Prostate gland (tissue), 2 donors: Measurements from ENCODE around the gene CYP19A1. TPM values are rescaled to one million over a fixed set of nuclear protein-coding genes. Genes with fewer than 3 reads are reported as not detected.
A peak's percentile ranks its signal among the peaks of the same experiment; 100 is the strongest.

Experiments
- DNase-seq: peaks from one replicate; pipeline ENCODE4 v3.0.0-alpha.2; 2019; ENCODE audit warnings: low spot score
- H3K27ac ChIP-seq, 2 donors: fragments of 200-600 bp; sonication (generic); 2 replicates each; pipeline ENCODE4 v1.5.1; 2017 to 2019
- H3K27me3 ChIP-seq: fragments of 200-600 bp; sonication (generic); replicated peaks from 2 replicates; pipeline ENCODE4 v1.5.1; 2019; ENCODE audit not compliant: insufficient read depth
- H3K36me3 ChIP-seq, 2 donors: fragments of 200-600 bp; sonication (generic); 1 replicate in 1 of 2; 2 replicates in 1 of 2; pipeline versions ENCODE4 v1.5.1 to v1.8.1; 2017 to 2019
- H3K4me1 ChIP-seq: fragments of 200-600 bp; sonication (generic); replicated peaks from 2 replicates; pipeline ENCODE4 v1.5.1; 2019
- H3K4me3 ChIP-seq, 2 donors: fragments of 200-600 bp; sonication (generic); 2 replicates each; pipeline ENCODE4 v1.5.1; 2017 to 2019
- H3K9me3 ChIP-seq: fragments of 200-600 bp; sonication (generic); 2 replicates; pipeline ENCODE4 v1.5.1; 2017
- POLR2A ChIP-seq: fragments of 450-650 bp; IDR thresholded peaks from one replicate; pipeline ENCODE4 v1.6.1; 2016; ENCODE audit warnings: antibody characterized with exemption, mild to moderate bottlenecking
- POLR2AphosphoS5 ChIP-seq: sonication (generic); formaldehyde crosslinking; IDR thresholded peaks from one replicate; pipeline ENCODE4 v1.6.1; 2017; ENCODE audit warnings: antibody characterized with exemption
- WGBS: methylation state at CpG from one replicate; pipeline ENCODE4 v1.1.5; 2018; 5-methylcytosine and 5-hydroxymethylcytosine counted together
- intact Hi-C: fragments of 100-400 bp; cut with DNase I; formaldehyde crosslinking; loops from one replicate; pipeline ENCODE4 v1.14.2; 2022
- total RNA-seq, 2 donors: library from RNA; depleted of rRNA; stranded (reverse); fragments of >200 nt; gene quantifications; one replicate each; pipeline ENCODE4 v1.1.0, GENCODE V29; 2016
- TF ChIP-seq, protein P1 (sequence below), 4 experiments: fragments of 200-600 bp in 2 of 4; fragments of 450-650 bp in 2 of 4; sonication (generic) in 2 of 4; IDR thresholded peaks; 1 replicate in 3 of 4; 2 replicates in 1 of 4; pipeline ENCODE4 v1.5.1; 2016 to 2019; ENCODE audit warnings: antibody characterized with exemption in 4 of 4, mild to moderate bottlenecking in 2 of 4, moderate library complexity in 2 of 4

Gene CYP19A1
- total RNA-seq, 2 donors from 2014 or later = 4.4 TPM; not detected in 1

DNA sequence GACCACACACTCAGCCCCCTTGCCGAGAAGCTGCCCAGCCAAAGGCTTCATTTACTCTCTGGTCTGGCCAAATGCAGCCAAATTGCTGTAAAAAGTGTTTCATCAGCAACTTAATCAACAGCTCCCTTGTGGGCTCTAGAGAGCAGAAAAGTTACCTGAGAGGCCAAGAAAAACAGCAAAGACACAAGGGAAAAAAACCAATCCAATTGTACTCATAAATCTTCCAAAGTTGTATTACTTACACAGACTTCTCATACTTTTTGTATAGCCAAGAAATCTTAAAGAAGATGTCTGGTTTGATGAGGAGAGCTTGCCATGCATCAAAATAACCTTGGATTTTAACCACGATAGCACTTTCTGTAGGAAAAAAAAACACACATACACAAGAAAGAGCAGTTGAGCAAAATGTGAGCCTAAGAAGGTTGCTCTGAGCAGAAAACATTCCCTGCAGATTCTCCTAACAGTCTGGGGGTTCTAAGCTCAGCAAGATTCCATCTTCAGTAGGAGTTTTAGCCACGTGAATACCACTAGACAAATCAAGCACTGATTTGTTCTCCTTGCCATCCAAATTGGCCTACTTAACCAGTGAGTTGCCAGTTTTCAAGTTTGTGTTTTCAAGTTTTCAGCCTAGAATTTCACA is 120.0 kb downstream of the CYP19A1 start:
- H3K36me3 ChIP-seq = no peaks in the 10 kb centered on the region
- DNase-seq = no peak
- no peaks in the 10 kb centered on the region for H3K4me1 ChIP-seq
- TF ChIP-seq, protein P1, sequence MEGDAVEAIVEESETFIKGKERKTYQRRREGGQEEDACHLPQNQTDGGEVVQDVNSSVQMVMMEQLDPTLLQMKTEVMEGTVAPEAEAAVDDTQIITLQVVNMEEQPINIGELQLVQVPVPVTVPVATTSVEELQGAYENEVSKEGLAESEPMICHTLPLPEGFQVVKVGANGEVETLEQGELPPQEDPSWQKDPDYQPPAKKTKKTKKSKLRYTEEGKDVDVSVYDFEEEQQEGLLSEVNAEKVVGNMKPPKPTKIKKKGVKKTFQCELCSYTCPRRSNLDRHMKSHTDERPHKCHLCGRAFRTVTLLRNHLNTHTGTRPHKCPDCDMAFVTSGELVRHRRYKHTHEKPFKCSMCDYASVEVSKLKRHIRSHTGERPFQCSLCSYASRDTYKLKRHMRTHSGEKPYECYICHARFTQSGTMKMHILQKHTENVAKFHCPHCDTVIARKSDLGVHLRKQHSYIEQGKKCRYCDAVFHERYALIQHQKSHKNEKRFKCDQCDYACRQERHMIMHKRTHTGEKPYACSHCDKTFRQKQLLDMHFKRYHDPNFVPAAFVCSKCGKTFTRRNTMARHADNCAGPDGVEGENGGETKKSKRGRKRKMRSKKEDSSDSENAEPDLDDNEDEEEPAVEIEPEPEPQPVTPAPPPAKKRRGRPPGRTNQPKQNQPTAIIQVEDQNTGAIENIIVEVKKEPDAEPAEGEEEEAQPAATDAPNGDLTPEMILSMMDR (IDR thresholded peaks at IDR 0.05) = no peak
- TF ChIP-seq POLR2AphosphoS5 (no peak), POLR2A (no peak)
- intact Hi-C loops = no loop called here
- no peak overlapping the region for H3K27ac ChIP-seq
- no peaks in the 10 kb centered on the region for H3K27me3 ChIP-seq
- WGBS = 38% methylated on average over 3 of the region's 3 CpGs
- no peaks in the 10 kb centered on the region for H3K9me3 ChIP-seq
- H3K4me3 ChIP-seq = no peak overlapping the region

DNA sequence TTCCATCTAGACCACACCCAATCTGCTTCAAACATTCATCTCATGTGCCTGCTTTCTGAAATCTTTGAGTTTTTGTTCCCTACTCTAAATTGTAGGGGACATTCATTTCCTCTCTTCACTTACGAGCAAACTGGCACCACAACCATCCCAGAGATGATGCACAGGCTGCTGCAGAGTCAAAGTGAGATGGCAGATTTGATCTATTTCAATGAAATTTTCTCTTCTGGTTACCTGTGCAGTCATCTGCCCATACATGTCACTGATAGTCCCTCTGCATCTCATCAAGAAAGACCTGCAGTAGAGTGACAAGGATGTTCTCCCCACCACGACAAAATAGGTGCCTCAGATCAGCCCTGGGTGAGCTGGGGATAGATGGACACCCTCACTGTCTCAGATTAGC is 125.5 kb downstream of the CYP19A1 start:
- H3K4me1 ChIP-seq = no peaks in the 10 kb centered on the region
- H3K27me3 ChIP-seq = no peaks in the 10 kb centered on the region
- WGBS = 82% methylated on average over 2 of the region's 2 CpGs
- no peaks in the 10 kb centered on the region for H3K9me3 ChIP-seq
- no peak overlapping the region for H3K27ac ChIP-seq
- DNase-seq = no peak
- H3K4me3 ChIP-seq = no peak overlapping the region
- intact Hi-C loops = no loop called here
- no peak for TF ChIP-seq POLR2A
- no peak for TF ChIP-seq POLR2AphosphoS5
- TF ChIP-seq, protein P1 (IDR thresholded peaks at IDR 0.05) = no peak
- no peaks in the 10 kb centered on the region for H3K36me3 ChIP-seq

DNA sequence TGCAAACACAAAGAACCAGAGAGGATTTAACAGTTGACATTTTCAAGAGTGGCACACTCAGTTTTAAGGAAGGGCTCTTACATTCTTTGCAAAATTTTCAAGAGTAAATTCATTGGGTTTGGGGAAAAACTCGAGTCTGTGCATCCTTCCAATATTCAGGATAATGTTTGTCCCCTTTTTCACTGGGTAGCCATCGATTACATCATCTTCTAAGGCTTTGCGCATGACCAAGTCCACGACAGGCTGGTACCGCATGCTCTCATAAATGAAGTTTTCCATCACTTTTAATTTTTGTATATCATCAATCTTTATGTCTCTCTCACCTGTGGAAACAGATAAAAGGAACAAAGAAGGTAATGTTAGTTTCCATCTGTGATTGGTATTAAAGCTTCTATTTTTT is 126.2 kb downstream of the CYP19A1 start:
- 81% methylated on average over 5 of the region's 5 CpGs for WGBS
- H3K36me3 ChIP-seq = no peaks in the 10 kb centered on the region
- no peaks in the 10 kb centered on the region for H3K27me3 ChIP-seq
- DNase-seq = no peak
- no peaks in the 10 kb centered on the region for H3K4me1 ChIP-seq
- no peak for TF ChIP-seq POLR2A
- no peak for TF ChIP-seq POLR2AphosphoS5
- TF ChIP-seq, protein P1 (IDR thresholded peaks at IDR 0.05) = no peak
- H3K4me3 ChIP-seq = no peak overlapping the region
- no peaks in the 10 kb centered on the region for H3K9me3 ChIP-seq
- intact Hi-C loops = no loop called here
- no peak overlapping the region for H3K27ac ChIP-seq

DNA sequence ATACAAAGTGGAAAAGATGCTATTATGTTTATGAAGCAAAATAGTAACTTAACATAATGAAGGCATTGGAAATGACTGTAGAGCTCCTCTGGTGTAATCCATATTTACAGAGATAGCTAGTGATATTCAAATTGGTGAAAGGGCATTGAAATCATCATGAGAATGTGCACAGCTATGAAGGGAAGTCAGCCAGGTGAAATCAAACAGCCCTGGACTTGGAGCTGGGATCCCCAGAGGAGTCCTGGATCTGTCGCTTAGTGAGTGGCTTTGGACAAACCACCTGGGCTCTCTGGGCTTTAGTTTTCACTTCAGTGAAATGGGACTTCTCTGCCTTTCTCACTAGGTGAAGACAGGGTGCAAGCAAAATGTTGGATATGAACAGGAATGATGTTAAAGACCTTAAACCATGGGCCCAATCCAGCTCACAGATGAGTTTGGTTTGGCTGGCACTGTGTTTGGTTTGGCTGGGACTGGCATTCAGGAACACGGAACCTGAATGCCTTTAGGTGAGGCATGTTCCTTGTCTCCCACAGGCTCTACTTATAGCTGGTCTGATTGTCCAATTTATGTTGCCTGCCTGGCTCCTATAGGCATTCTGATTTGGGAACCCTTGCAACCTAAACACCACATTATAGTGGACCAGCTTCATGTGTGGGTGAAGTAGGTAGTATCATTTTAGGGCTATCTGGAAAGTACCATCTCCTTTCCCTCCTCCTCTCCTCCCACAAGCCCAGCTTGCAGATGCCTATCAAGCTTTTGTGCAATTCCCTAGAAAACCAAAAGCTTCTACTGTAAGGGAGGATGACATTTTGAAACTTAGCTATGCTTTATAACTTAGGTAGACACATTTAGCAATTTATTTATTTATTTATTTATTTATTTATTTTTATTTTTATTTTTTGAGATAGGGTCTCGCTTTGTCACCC is 133.1 kb downstream of the CYP19A1 start:
- TF ChIP-seq POLR2A (no peak), POLR2AphosphoS5 (no peak)
- TF ChIP-seq, protein P1 (IDR thresholded peaks at IDR 0.05) = no peak
- no peaks in the 10 kb centered on the region for H3K27me3 ChIP-seq
- no peak overlapping the region for H3K27ac ChIP-seq
- H3K4me3 ChIP-seq = no peak overlapping the region
- intact Hi-C loops = no loop called here
- no peaks in the 10 kb centered on the region for H3K36me3 ChIP-seq
- DNase-seq = peak; percentile 38
- H3K4me1 ChIP-seq = no peaks in the 10 kb centered on the region
- WGBS = 61% methylated on average over 3 of the region's 3 CpGs
- no peaks in the 10 kb centered on the region for H3K9me3 ChIP-seq
